GM23338 (cell line): ENCODE results near the gene GGCX. TPM values are rescaled to one million over a fixed set of nuclear protein-coding genes. Genes with fewer than 3 reads are reported as not detected.

Source experiments
- ATAC-seq: fragments of 200-7000 bp; cut with Tn5 transposase; 3 replicates; pipeline ENCODE4 v1.9.1; 2020
- DNase-seq: peaks from one replicate; pipeline ENCODE4 v3.0.0-alpha.2; 2015; ENCODE audit warnings: low spot score
- H2AFZ ChIP-seq: fragments of 200-600 bp; sonication (generic); 2 replicates; pipeline ENCODE4 v1.8.0; 2016; ENCODE audit warnings: antibody characterized with exemption, mild to moderate bottlenecking, moderate library complexity
- H3F3A ChIP-seq: fragments of 200-600 bp; sonication (generic); replicated peaks from 2 replicates; pipeline ENCODE4 v1.8.0; 2017; ENCODE audit warnings: antibody characterized with exemption, mixed run types, low read depth
- H3K27ac ChIP-seq: fragments of 200-600 bp; sonication (generic); 2 replicates; pipeline ENCODE4 v1.6.1; 2016; ENCODE audit warnings: low read depth
- H3K27me3 ChIP-seq: fragments of 200-600 bp; sonication (generic); 2 replicates; pipeline ENCODE4 v1.8.0; 2016; ENCODE audit warnings: mild to moderate bottlenecking, mixed run types, moderate library complexity; ENCODE audit not compliant: insufficient read depth
- H3K36me3 ChIP-seq: fragments of 200-600 bp; sonication (generic); 2 replicates; pipeline ENCODE4 v1.8.0; 2016; ENCODE audit warnings: mild to moderate bottlenecking; ENCODE audit not compliant: insufficient read depth
- H3K4me1 ChIP-seq: fragments of 200-600 bp; sonication (generic); 2 replicates; pipeline ENCODE4 v1.8.0; 2016; ENCODE audit warnings: mild to moderate bottlenecking, moderate library complexity; ENCODE audit not compliant: insufficient read depth
- H3K4me2 ChIP-seq: fragments of 200-600 bp; sonication (generic); 2 replicates; pipeline ENCODE4 v1.7.1; 2017; ENCODE audit warnings: mixed run types
- H3K4me3 ChIP-seq: fragments of 200-600 bp; sonication (generic); 2 replicates; pipeline ENCODE4 v1.6.1; 2016; ENCODE audit warnings: mixed run types
- H3K79me2 ChIP-seq: fragments of 200-600 bp; sonication (generic); replicated peaks from 2 replicates; pipeline ENCODE4 v1.8.0; 2017; ENCODE audit warnings: mild to moderate bottlenecking; ENCODE audit not compliant: insufficient read depth
- H3K9me2 ChIP-seq: fragments of 200-600 bp; sonication (generic); 2 replicates; pipeline ENCODE4 v1.8.0; 2017; ENCODE audit not compliant: insufficient read depth
- H4K20me1 ChIP-seq: fragments of 200-600 bp; sonication (generic); replicated peaks from 2 replicates; pipeline ENCODE4 v1.8.0; 2017; ENCODE audit warnings: mild to moderate bottlenecking; ENCODE audit not compliant: insufficient read depth
- H3K27ac Mint-ChIP-seq: 2 replicates; pipeline ENCODE4 v1.8.0; 2020; ENCODE audit warnings: inconsistent platforms, mild to moderate bottlenecking, moderate library complexity, mixed read lengths
- H3K27me3 Mint-ChIP-seq: 3 replicates; pipeline ENCODE4 v1.8.0; 2022; ENCODE audit warnings: low read depth, mild to moderate bottlenecking, moderate library complexity, mixed read lengths, inconsistent platforms; ENCODE audit not compliant: insufficient read depth, poor library complexity
- H3K36me3 Mint-ChIP-seq: 3 replicates; pipeline ENCODE4 v1.8.0; 2021; ENCODE audit warnings: low read depth, mild to moderate bottlenecking, inconsistent platforms, moderate library complexity, mixed read lengths
- H3K4me1 Mint-ChIP-seq: 3 replicates; pipeline ENCODE4 v1.8.0; 2020; ENCODE audit warnings: mild to moderate bottlenecking, inconsistent platforms, mixed read lengths
- H3K4me3 Mint-ChIP-seq: 3 replicates; pipeline ENCODE4 v1.8.0; 2021; ENCODE audit warnings: moderate library complexity, mild to moderate bottlenecking, inconsistent platforms, mixed read lengths
- H3K9me3 Mint-ChIP-seq: 3 replicates; pipeline ENCODE4 v1.8.0; 2020; ENCODE audit warnings: moderate library complexity, mild to moderate bottlenecking, inconsistent platforms, mixed read lengths
- CREB1 ChIP-seq: fragments of 250-450 bp; sonication (Bioruptor Pico); IDR thresholded peaks from 2 replicates; pipeline ENCODE4 v1.5.0; 2020; ENCODE audit warnings: low read depth, mild to moderate bottlenecking, moderate library complexity
- ETS1 ChIP-seq: IDR thresholded peaks from 2 replicates; pipeline ENCODE4 v1.6.1; 2016; ENCODE audit warnings: antibody characterized with exemption
- EZH2 ChIP-seq: fragments of 200-600 bp; sonication (generic); IDR thresholded peaks from one replicate; pipeline ENCODE4 v1.8.0; 2017; ENCODE audit warnings: antibody characterized with exemption, mild to moderate bottlenecking, low read depth; ENCODE audit not compliant: unreplicated experiment
- EZH2phosphoT487 ChIP-seq: fragments of 200-600 bp; sonication (generic); IDR thresholded peaks from one replicate; pipeline ENCODE4 v1.8.1; 2018; ENCODE audit warnings: antibody characterized with exemption; ENCODE audit not compliant: unreplicated experiment
- JUNB ChIP-seq: IDR thresholded peaks from one replicate; pipeline ENCODE4 v1.6.1; 2016; ENCODE audit warnings: antibody characterized with exemption; ENCODE audit not compliant: unreplicated experiment
- NANOG ChIP-seq: IDR thresholded peaks from 2 replicates; pipeline ENCODE4 v1.6.1; 2016; ENCODE audit warnings: antibody characterized with exemption, borderline replicate concordance
- POLR2AphosphoS5 ChIP-seq: IDR thresholded peaks from 2 replicates; pipeline ENCODE4 v1.6.1; 2016; ENCODE audit warnings: antibody characterized with exemption, low read depth
- REST ChIP-seq: IDR thresholded peaks from one replicate; pipeline ENCODE4 v1.6.1; 2018; ENCODE audit warnings: antibody characterized with exemption; ENCODE audit not compliant: unreplicated experiment
- STAT1 ChIP-seq: IDR thresholded peaks from one replicate; pipeline ENCODE4 v1.6.1; 2016; ENCODE audit warnings: antibody characterized with exemption; ENCODE audit not compliant: unreplicated experiment
- ZNF114 ChIP-seq: fragments of 250-450 bp; sonication (Bioruptor Pico); IDR thresholded peaks from 2 replicates; pipeline ENCODE4 v1.5.0; 2020; ENCODE audit warnings: mild to moderate bottlenecking, moderate library complexity
- ZNF331 ChIP-seq: fragments of 250-450 bp; sonication (Bioruptor Pico); IDR thresholded peaks from 2 replicates; pipeline ENCODE4 v1.5.0; 2020; ENCODE audit warnings: low read depth, mild to moderate bottlenecking, moderate library complexity
- ZNF462 ChIP-seq: fragments of 250-450 bp; sonication (Bioruptor Pico); IDR thresholded peaks from 2 replicates; pipeline ENCODE4 v1.5.0; 2020; ENCODE audit warnings: mild to moderate bottlenecking, moderate library complexity
- polyA plus RNA-seq: library from polyadenylated mRNA; unstranded; fragments of >200 nt; fragmentation: Nextera tagmentation; extraction: Ambion mirVana; gene quantifications from 2 replicates; pipeline ENCODE4 v1.2.1, GENCODE V29; 2016
- total RNA-seq: library from RNA; depleted of rRNA; stranded (reverse); fragments of >200 nt; shearing (Covaris generic); gene quantifications from 2 replicates; pipeline ENCODE4 v1.2.3, GENCODE V29; 2014
- TF ChIP-seq, protein P1 (sequence below), 2 experiments: fragments of 200-600 bp in 1 of 2; sonication (generic) in 1 of 2; conservative IDR thresholded peaks; 2 replicates each; pipeline versions ENCODE4 v1.5.1 to v1.6.1; 2016 to 2017; ENCODE audit warnings: antibody characterized with exemption in 2 of 2, low read depth in 2 of 2, mild to moderate bottlenecking in 2 of 2, moderate library complexity in 1 of 2

GGCX gene
- total and polyA plus RNA-seq, 2 experiments from 2014 or later = 14.4 to 36.2 TPM

GRCh38 chr2:85534881-85535280 is 26.4 kb downstream of the GGCX start:
- H3K4me2 ChIP-seq = no peak overlapping the region
- no peak overlapping the region for H2AFZ ChIP-seq
- H3K79me2 ChIP-seq = peaks cover 18% of the 10 kb centered on the region
- ATAC-seq = no peak
- H3K4me3 ChIP-seq = no peak overlapping the region
- H3F3A ChIP-seq = 0 out of 2 replicates have a peak, but pooled peaks cover 2% of the 10 kb centered on the region
- peaks cover 3% of the 10 kb centered on the region for H4K20me1 ChIP-seq
- no peaks in the 10 kb centered on the region for H3K27me3 ChIP-seq
- H3K4me1 ChIP-seq = peaks cover 7% of the 10 kb centered on the region; the same call in 1 of the 2 replicates
- H3K36me3 ChIP-seq = peaks cover 1% of the 10 kb centered on the region; the same call in 1 of the 2 replicates
- Mint-ChIP-seq H3K4me1 (peaks cover 16% of the 10 kb centered on the region), H3K27me3 (peaks cover 16% of the 10 kb centered on the region), H3K36me3 (peaks cover 12% of the 10 kb centered on the region), H3K9me3 (peaks cover 3% of the 10 kb centered on the region; the same call in 2 of the 3 replicates), H3K4me3 (no peak overlapping the region), H3K27ac (no peak overlapping the region)
- TF ChIP-seq ZNF462 = no peak
- TF ChIP-seq ZNF114 (CRISPR knock-in tag) = no peak
- no peak for TF ChIP-seq ZNF331
- TF ChIP-seq JUNB = no peak
- TF ChIP-seq STAT1 = no peak
- TF ChIP-seq POLR2AphosphoS5 = no peak
- TF ChIP-seq EZH2 = no peak
- TF ChIP-seq ETS1 = no peak
- TF ChIP-seq, protein P1, sequence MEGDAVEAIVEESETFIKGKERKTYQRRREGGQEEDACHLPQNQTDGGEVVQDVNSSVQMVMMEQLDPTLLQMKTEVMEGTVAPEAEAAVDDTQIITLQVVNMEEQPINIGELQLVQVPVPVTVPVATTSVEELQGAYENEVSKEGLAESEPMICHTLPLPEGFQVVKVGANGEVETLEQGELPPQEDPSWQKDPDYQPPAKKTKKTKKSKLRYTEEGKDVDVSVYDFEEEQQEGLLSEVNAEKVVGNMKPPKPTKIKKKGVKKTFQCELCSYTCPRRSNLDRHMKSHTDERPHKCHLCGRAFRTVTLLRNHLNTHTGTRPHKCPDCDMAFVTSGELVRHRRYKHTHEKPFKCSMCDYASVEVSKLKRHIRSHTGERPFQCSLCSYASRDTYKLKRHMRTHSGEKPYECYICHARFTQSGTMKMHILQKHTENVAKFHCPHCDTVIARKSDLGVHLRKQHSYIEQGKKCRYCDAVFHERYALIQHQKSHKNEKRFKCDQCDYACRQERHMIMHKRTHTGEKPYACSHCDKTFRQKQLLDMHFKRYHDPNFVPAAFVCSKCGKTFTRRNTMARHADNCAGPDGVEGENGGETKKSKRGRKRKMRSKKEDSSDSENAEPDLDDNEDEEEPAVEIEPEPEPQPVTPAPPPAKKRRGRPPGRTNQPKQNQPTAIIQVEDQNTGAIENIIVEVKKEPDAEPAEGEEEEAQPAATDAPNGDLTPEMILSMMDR (conservative IDR thresholded peaks at IDR 0.05; ENCODE audit: low read depth in 2 of 2) = no peak
- TF ChIP-seq REST = no peak
- TF ChIP-seq NANOG = no peak
- no peak for TF ChIP-seq CREB1 (CRISPR knock-in tag)
- TF ChIP-seq EZH2phosphoT487 = no peak
- H3K9me2 ChIP-seq = no peaks in the 10 kb centered on the region
- DNase-seq = no peak
- H3K27ac ChIP-seq = no peak overlapping the region
